Esophagus muscularis mucosa (tissue), 4 donors: ENCODE data around the gene CSH2. TPM values are rescaled to one million over a fixed set of nuclear protein-coding genes. Genes with fewer than 3 reads are reported as not detected.
"Not testable (repeated sequence)": the region's sequence is repeated elsewhere in the genome, so short reads cannot be mapped to it uniquely, and the experiment has no call there.

Source experiments
- DNase-seq: peaks from one replicate; pipeline ENCODE4 v3.0.0-alpha.2; 2017; ENCODE audit errors: extremely low spot score
- H3K27ac ChIP-seq, 4 donors: fragments of 200-600 bp; sonication (generic); replicated peaks in 1 of 4; 1 replicate in 3 of 4; 2 replicates in 1 of 4; pipeline ENCODE4 v1.5.1; 2016 to 2019; ENCODE audit warnings: mild to moderate bottlenecking in 1 of 4
- H3K27me3 ChIP-seq, 4 donors: fragments of 200-600 bp; sonication (generic); one replicate each; pipeline versions ENCODE4 v1.5.1 to v1.6.0; 2016 to 2019
- H3K36me3 ChIP-seq, 4 donors: fragments of 200-600 bp; sonication (generic); one replicate each; pipeline ENCODE4 v1.5.1; 2016 to 2019
- H3K4me1 ChIP-seq, 4 donors: fragments of 200-600 bp; sonication (generic); one replicate each; pipeline ENCODE4 v1.5.1; 2016 to 2019
- H3K4me3 ChIP-seq, 4 donors: fragments of 200-600 bp; sonication (generic); 1 replicate in 2 of 4; 2 replicates in 2 of 4; pipeline ENCODE4 v1.5.1; 2016 to 2019; ENCODE audit warnings: mild to moderate bottlenecking in 4 of 4, moderate library complexity in 1 of 4
- H3K9me3 ChIP-seq, 4 donors: fragments of 200-600 bp; sonication (generic); 1 replicate in 3 of 4; 2 replicates in 1 of 4; pipeline ENCODE4 v1.5.1; 2016 to 2019
- EP300 ChIP-seq: sonication (generic); formaldehyde crosslinking; IDR thresholded peaks from one replicate; pipeline ENCODE4 v1.6.1; 2017; ENCODE audit warnings: antibody characterized with exemption
- POLR2A ChIP-seq: fragments of 450-650 bp; IDR thresholded peaks from one replicate; pipeline ENCODE4 v1.6.1; 2017; ENCODE audit warnings: antibody characterized with exemption, moderate library complexity, mild to moderate bottlenecking, low read depth
- POLR2AphosphoS5 ChIP-seq, 2 donors: sonication (generic); formaldehyde crosslinking; IDR thresholded peaks; one replicate each; pipeline ENCODE4 v1.6.1; 2017; ENCODE audit warnings: antibody characterized with exemption in 2 of 2
- WGBS: methylation state at CpG from one replicate; pipeline ENCODE4 v1.1.5; 2018; 5-methylcytosine and 5-hydroxymethylcytosine counted together
- intact Hi-C: fragments of 100-400 bp; cut with DNase I; formaldehyde crosslinking; loops from one replicate; pipeline ENCODE4 v1.15.1; 2023
- total RNA-seq, 4 donors: library from RNA; depleted of rRNA; stranded (reverse); fragments of >200 nt; gene quantifications; one replicate each; pipeline versions ENCODE4 v1.1.0 to v1.2.1, GENCODE V29; 2016
- TF ChIP-seq, protein P1 (sequence below), 3 experiments: fragments of 200-600 bp in 2 of 3; fragments of 450-650 bp in 1 of 3; sonication (generic) in 2 of 3; IDR thresholded peaks; one replicate each; pipeline ENCODE4 v1.5.1; 2017 to 2019; ENCODE audit warnings: antibody characterized with exemption in 3 of 3, mild to moderate bottlenecking in 2 of 3, moderate library complexity in 1 of 3

CSH2 gene
- total RNA-seq, 4 donors from 2014 or later = not detected

GRCh38 chr17:63889026-63889848 lies 15.8 kb upstream of the CSH2 start:
- H3K27ac ChIP-seq, H3K4me3 ChIP-seq, H3K4me1 ChIP-seq, H3K36me3 ChIP-seq, H3K27me3 ChIP-seq, intact Hi-C loops, H3K9me3 ChIP-seq, DNase-seq: not testable (repeated sequence)
- TF ChIP-seq, protein P1, sequence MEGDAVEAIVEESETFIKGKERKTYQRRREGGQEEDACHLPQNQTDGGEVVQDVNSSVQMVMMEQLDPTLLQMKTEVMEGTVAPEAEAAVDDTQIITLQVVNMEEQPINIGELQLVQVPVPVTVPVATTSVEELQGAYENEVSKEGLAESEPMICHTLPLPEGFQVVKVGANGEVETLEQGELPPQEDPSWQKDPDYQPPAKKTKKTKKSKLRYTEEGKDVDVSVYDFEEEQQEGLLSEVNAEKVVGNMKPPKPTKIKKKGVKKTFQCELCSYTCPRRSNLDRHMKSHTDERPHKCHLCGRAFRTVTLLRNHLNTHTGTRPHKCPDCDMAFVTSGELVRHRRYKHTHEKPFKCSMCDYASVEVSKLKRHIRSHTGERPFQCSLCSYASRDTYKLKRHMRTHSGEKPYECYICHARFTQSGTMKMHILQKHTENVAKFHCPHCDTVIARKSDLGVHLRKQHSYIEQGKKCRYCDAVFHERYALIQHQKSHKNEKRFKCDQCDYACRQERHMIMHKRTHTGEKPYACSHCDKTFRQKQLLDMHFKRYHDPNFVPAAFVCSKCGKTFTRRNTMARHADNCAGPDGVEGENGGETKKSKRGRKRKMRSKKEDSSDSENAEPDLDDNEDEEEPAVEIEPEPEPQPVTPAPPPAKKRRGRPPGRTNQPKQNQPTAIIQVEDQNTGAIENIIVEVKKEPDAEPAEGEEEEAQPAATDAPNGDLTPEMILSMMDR (IDR thresholded peaks at IDR 0.05) = peak; percentile 40 to 46 (median 41)
- 31% methylated on average over 13 of the region's 13 CpGs for WGBS

GRCh38 chr17:63885119-63885518 lies 11.6 kb upstream of the CSH2 start:
- intact Hi-C loops, H3K9me3 ChIP-seq, H3K4me3 ChIP-seq, DNase-seq, H3K4me1 ChIP-seq, H3K36me3 ChIP-seq, H3K27ac ChIP-seq: not testable (repeated sequence)
- H3K27me3 ChIP-seq = peaks cover 0 to 20% (median 0%) of the 10 kb centered on the region in 4 donors
- WGBS = 83% methylated on average over 10 of the region's 11 CpGs

GRCh38 chr17:63882626-63883126 lies 9.2 kb upstream of the CSH2 start:
- intact Hi-C loops, DNase-seq, H3K4me1 ChIP-seq, H3K9me3 ChIP-seq, H3K36me3 ChIP-seq, H3K27ac ChIP-seq, H3K4me3 ChIP-seq: not testable (repeated sequence)
- H3K27me3 ChIP-seq = peaks cover 0 to 20% (median 0%) of the 10 kb centered on the region in 4 donors
- 79% methylated on average over 9 of the region's 9 CpGs for WGBS

DNA sequence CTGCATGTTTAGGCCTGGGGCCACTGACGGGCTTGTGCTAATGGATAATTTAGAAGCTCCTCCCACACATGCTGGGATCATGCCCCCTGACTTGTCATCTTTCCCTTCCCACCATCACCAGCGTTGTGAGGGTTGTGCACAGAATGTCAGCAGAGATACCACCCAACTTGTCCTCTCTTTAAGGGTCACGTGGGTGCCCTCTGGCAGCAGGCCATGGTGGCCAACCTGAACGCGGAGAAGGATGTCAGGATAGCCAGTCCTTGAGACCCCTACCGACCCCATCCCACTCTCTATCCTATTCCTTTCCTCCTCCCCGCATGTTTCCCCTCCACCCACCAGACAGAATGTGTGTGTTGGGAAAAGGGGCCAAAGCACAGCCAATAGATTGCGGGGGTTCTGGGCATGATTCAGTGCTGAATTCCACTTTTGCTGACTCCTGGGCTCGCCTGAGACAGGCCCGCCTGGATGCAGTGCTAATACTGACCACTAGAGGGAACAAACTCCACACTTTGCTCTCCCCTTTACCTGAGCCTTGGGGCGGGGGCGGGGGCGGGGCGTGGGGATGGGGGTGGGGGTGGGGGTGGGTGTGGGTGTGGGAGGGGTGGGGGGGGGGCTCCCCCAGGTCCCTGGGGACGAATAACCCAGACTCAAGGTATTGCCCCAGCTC lies 8.6 kb upstream of the CSH2 start, which contains the start of gene GH2:
TSS of gene GH2 (minus strand) at position 10 of the 667 bp plus-strand sequence. CDS start 143 bp downstream, outside the sequence.
- DNase-seq = no peak

DNA sequence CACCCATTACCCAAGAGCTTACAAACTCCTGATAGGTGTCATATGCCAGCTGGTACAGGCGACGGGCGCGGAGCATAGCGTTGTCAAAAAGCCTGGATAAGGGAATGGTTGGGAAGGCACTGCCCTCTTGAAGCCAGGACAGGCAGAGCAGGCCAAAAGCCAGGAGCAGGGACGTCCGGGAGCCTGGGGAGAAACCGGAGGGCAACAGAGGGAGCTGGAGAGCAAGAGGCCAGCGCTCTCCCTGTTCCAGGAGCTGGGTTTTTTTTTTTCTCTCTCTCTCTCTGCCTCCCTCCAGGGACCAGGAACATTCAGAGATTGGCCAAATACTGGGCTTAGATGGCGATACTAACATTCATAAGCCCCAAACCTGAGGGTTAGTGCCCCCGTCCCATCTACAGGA lies 7.9 kb upstream of the CSH2 start:
- DNase-seq, intact Hi-C loops, H3K4me1 ChIP-seq, H3K9me3 ChIP-seq, H3K4me3 ChIP-seq, H3K27ac ChIP-seq, H3K36me3 ChIP-seq: not testable (repeated sequence)
- peaks cover 0 to 20% (median 0%) of the 10 kb centered on the region in 4 donors for H3K27me3 ChIP-seq
- 71% methylated on average over 11 of the region's 11 CpGs for WGBS

More for the DNA sequence above, 8.6 kb upstream of the CSH2 start, which contains the start of gene GH2:
- no peak for TF ChIP-seq EP300
- TF ChIP-seq, protein P1 (IDR thresholded peaks at IDR 0.05) = peak; percentile 20 to 63 (median 42)
- H3K4me3 ChIP-seq = no peak within 1 kb of the TSS
- H3K9me3 ChIP-seq = no peaks in the 10 kb centered on the region
- intact Hi-C loops = no loop called here
- H3K36me3 ChIP-seq = no peaks in the 10 kb centered on the region
- 69% methylated on average over 9 of the region's 15 CpGs for WGBS
- H3K27ac ChIP-seq = no peak within 1 kb of the TSS
- no peaks in the 10 kb centered on the region for H3K4me1 ChIP-seq
- H3K27me3 ChIP-seq = peaks cover 0 to 20% (median 0%) of the 10 kb centered on the region in 4 donors

GRCh38 chr17:63880706-63881105 lies 7.2 kb upstream of the CSH2 start:
- no peak for TF ChIP-seq EP300
- TF ChIP-seq POLR2A = no peak
- no peak for TF ChIP-seq POLR2AphosphoS5 (IDR thresholded peaks at IDR 0.05)
- TF ChIP-seq, protein P1 (IDR thresholded peaks at IDR 0.05) = no peak
- peaks cover 0 to 20% (median 0%) of the 10 kb centered on the region in 4 donors for H3K27me3 ChIP-seq
- no peak for DNase-seq
- 70% methylated on average over 6 of the region's 12 CpGs for WGBS
- no peak overlapping the region for H3K4me3 ChIP-seq
- H3K9me3 ChIP-seq = no peaks in the 10 kb centered on the region
- H3K4me1 ChIP-seq = no peaks in the 10 kb centered on the region
- no peak overlapping the region for H3K27ac ChIP-seq
- intact Hi-C loops = no loop called here
- H3K36me3 ChIP-seq = no peaks in the 10 kb centered on the region

GRCh38 chr17:63878413-63878812 lies 4.9 kb upstream of the CSH2 start:
- not testable (repeated sequence) for DNase-seq

GRCh38 chr17:63874693-63875092 lies 1.2 kb upstream of the CSH2 start:
- DNase-seq, H3K9me3 ChIP-seq, H3K4me1 ChIP-seq, H3K27ac ChIP-seq, H3K36me3 ChIP-seq, H3K27me3 ChIP-seq, intact Hi-C loops, H3K4me3 ChIP-seq: not testable (repeated sequence)
- WGBS = 90% methylated on average over 6 of the region's 6 CpGs

More at GRCh38 chr17:63878413-63878812, 4.9 kb upstream of the CSH2 start:
- H3K9me3 ChIP-seq, H3K4me1 ChIP-seq, H3K27ac ChIP-seq, intact Hi-C loops, H3K4me3 ChIP-seq, H3K36me3 ChIP-seq: not testable (repeated sequence)
- WGBS = 92% methylated on average over 9 of the region's 9 CpGs
- H3K27me3 ChIP-seq = peaks cover 0 to 16% (median 0%) of the 10 kb centered on the region in 4 donors
